Panc1 (cell line): ENCODE data around the gene VKORC1. TPM values are rescaled to one million over a fixed set of nuclear protein-coding genes. Genes with fewer than 3 reads are reported as not detected.

Experiments
- ATAC-seq: fragments of 200-7000 bp; cut with Tn5 transposase; 2 replicates; pipeline ENCODE4 v1.9.1; 2020; ENCODE audit warnings: mild to moderate bottlenecking, moderate library complexity
- BruUV-seq: library from RNA; stranded (reverse); fragments of 400-500 nt; replicated peaks from 2 replicates; lab custom pipeline; 2021; lab: Mats Ljungman, UMichigan
- CTCF ChIA-PET: fragments of 300-600 bp; sonication (Branson Sonifier 250); formaldehyde crosslinking; loops from one replicate; lab custom pipeline; 2022; ENCODE audit warnings: antibody characterized with exemption; lab: Charles Lee
- POLR2A ChIA-PET: fragments of 300-600 bp; sonication (Branson Sonifier 250); formaldehyde crosslinking; loops from one replicate; lab custom pipeline; 2022; ENCODE audit warnings: antibody characterized with exemption; lab: Charles Lee
- DNase-seq: peaks from one replicate; pipeline ENCODE4 v3.0.0-alpha.2; 2010; ENCODE audit warnings: low read depth, low spot score
- H3K27ac ChIP-seq: 2 replicates; pipeline ENCODE4 v1.5.1; 2011; ENCODE audit warnings: mild to moderate bottlenecking, low read length, inconsistent platforms
- H3K27me3 ChIP-seq: fragments of 200-500 bp; sonication (Bioruptor generic); 2 replicates; pipeline ENCODE4 v1.6.0; 2014; ENCODE audit warnings: low read length, inconsistent platforms; ENCODE audit not compliant: control insufficient read depth, insufficient read depth
- H3K36me3 ChIP-seq: fragments of 200-500 bp; sonication (Bioruptor generic); 2 replicates; pipeline ENCODE4 v1.5.1; 2014; ENCODE audit warnings: inconsistent platforms, mild to moderate bottlenecking, low read length, moderate library complexity; ENCODE audit not compliant: control insufficient read depth, insufficient read depth
- H3K4me1 ChIP-seq: 2 replicates; pipeline ENCODE4 v1.5.1; 2011; ENCODE audit warnings: inconsistent platforms, mild to moderate bottlenecking, low read length, moderate library complexity; ENCODE audit not compliant: control insufficient read depth, insufficient read depth
- H3K4me3 ChIP-seq, 2 experiments: 2 replicates each; pipeline ENCODE4 v1.5.1; 2011 to 2012; ENCODE audit warnings: low read depth in 2 of 2, low read length in 2 of 2, mild to moderate bottlenecking in 2 of 2, inconsistent platforms in 1 of 2, moderate library complexity in 1 of 2
- H3K9me3 ChIP-seq: fragments of 200-500 bp; sonication (Bioruptor generic); 2 replicates; pipeline ENCODE4 v1.5.1; 2014; ENCODE audit warnings: low read depth, mild to moderate bottlenecking, inconsistent platforms, low read length, moderate library complexity; ENCODE audit not compliant: control insufficient read depth, insufficient read depth
- POLR2AphosphoS5 ChIP-seq: IDR thresholded peaks from 2 replicates; pipeline ENCODE4 v1.6.1; 2012; ENCODE audit warnings: mild to moderate bottlenecking, low read depth, low read length, moderate library complexity
- REST ChIP-seq, 2 experiments: IDR thresholded peaks; 2 replicates each; pipeline ENCODE4 v1.6.1; 2011 to 2012; ENCODE audit warnings: low read depth in 2 of 2, control low read depth in 1 of 2, low read length in 1 of 2, mild to moderate bottlenecking in 1 of 2, moderate library complexity in 1 of 2; ENCODE audit not compliant: insufficient read depth in 1 of 2
- SIN3A ChIP-seq: IDR thresholded peaks from 2 replicates; pipeline ENCODE4 v1.6.1; 2012; ENCODE audit warnings: low read depth, mild to moderate bottlenecking, low read length, moderate library complexity, borderline replicate concordance; ENCODE audit not compliant: insufficient read depth
- TCF7L2 ChIP-seq: IDR thresholded peaks from 2 replicates; pipeline ENCODE4 v1.6.1; 2011; ENCODE audit warnings: mild to moderate bottlenecking, low read depth, low read length, inconsistent platforms
- in situ Hi-C: cut with HindIII; loops from 2 replicates; pipeline ENCODE4 v1.10.0; 2016; ENCODE audit warnings: low sequenced_read_pairs, low pct_unique_long_range_greater_than_20kb
- intact Hi-C: fragments of 100-400 bp; cut with micrococcal nuclease; formaldehyde crosslinking; loops from one replicate; pipeline ENCODE4 v1.10.0; 2022; ENCODE audit not compliant: unreplicated experiment
- total RNA-seq: library from RNA; stranded (reverse); gene quantifications from one replicate; pipeline ENCODE4 v1.2.1, GENCODE V29; 2021; ENCODE audit not compliant: unreplicated experiment
- TF ChIP-seq, protein P1 (sequence below): fragments of 450-650 bp; IDR thresholded peaks from 2 replicates; pipeline ENCODE4 v1.5.1; 2017; ENCODE audit warnings: mild to moderate bottlenecking

Gene VKORC1
- total RNA-seq, 1 experiment from 2014 or later, result 109 TPM

DNA sequence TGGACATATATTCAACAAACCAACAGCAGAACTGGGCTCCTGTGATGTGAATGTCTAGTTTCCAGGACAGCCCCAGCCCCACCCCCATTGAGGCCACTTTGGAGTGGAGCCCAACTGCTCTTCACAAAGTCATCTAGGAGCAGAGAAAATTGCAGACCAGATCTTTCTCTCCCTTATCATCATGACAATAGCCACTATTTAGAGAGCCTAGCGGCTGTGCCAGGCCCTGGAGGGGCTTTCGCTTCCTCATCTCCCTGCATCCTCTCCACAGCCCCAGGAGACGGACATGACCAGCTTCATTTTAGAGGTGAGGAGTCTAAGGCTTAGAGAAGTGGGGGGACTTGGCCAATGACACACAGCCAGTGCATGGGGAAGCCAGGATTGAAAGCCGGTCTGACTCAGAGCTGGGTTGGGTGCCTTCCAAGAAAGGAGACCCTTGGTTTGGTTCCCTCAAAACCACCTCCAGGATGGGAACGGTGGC is 39.5 kb upstream of the VKORC1 start:
- intact Hi-C loops (no loop called here), in situ Hi-C loops (no loop called here)
- Histone ChIP-seq H3K27me3 (no peaks in the 10 kb centered on the region), H3K4me3 (no peak overlapping the region), H3K4me1 (peaks cover 9% of the 10 kb centered on the region), H3K9me3 (no peaks in the 10 kb centered on the region), H3K36me3 (no peaks in the 10 kb centered on the region), H3K27ac (no peak overlapping the region)
- BruUV-seq, result no TSS peak
- ATAC-seq (no peak), DNase-seq (no peak)
- ChIA-PET CTCF (interaction anchor here (0.5 to 0.7 kb wide), 2 partner anchors 17 to 260 kb away, joined by 4 to 9 read pairs; no protein-coding TSS in a partner anchor), POLR2A (no interaction called here)
- no peak for TF ChIP-seq POLR2AphosphoS5
- TF ChIP-seq, protein P1, sequence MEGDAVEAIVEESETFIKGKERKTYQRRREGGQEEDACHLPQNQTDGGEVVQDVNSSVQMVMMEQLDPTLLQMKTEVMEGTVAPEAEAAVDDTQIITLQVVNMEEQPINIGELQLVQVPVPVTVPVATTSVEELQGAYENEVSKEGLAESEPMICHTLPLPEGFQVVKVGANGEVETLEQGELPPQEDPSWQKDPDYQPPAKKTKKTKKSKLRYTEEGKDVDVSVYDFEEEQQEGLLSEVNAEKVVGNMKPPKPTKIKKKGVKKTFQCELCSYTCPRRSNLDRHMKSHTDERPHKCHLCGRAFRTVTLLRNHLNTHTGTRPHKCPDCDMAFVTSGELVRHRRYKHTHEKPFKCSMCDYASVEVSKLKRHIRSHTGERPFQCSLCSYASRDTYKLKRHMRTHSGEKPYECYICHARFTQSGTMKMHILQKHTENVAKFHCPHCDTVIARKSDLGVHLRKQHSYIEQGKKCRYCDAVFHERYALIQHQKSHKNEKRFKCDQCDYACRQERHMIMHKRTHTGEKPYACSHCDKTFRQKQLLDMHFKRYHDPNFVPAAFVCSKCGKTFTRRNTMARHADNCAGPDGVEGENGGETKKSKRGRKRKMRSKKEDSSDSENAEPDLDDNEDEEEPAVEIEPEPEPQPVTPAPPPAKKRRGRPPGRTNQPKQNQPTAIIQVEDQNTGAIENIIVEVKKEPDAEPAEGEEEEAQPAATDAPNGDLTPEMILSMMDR, result no peak
- no peak for TF ChIP-seq REST (IDR thresholded peaks at IDR 0.05; ENCODE audit: insufficient read depth in 1 of 2, low read depth in 2 of 2, low read length in 1 of 2)
- TF ChIP-seq SIN3A, result no peak
- TF ChIP-seq TCF7L2, result no peak

GRCh38 chr16:31133046-31133501 is 38.5 kb upstream of the VKORC1 start:
- ATAC-seq (no peak), DNase-seq (no peak)
- TF ChIP-seq SIN3A (no peak), TCF7L2 (no peak), REST (IDR thresholded peaks at IDR 0.05; ENCODE audit: insufficient read depth in 1 of 2, low read depth in 2 of 2, low read length in 1 of 2) (no peak)
- ChIA-PET CTCF (interaction anchor here (1.2 kb wide), 1 partner anchor 9 kb away, joined by 5 read pairs; no protein-coding TSS in a partner anchor), POLR2A (no interaction called here)
- Histone ChIP-seq H3K27me3 (no peaks in the 10 kb centered on the region), H3K9me3 (no peaks in the 10 kb centered on the region), H3K27ac (no peak overlapping the region), H3K4me3 (no peak overlapping the region), H3K4me1 (no peaks in the 10 kb centered on the region), H3K36me3 (no peaks in the 10 kb centered on the region)
- in situ Hi-C loops, result no loop called here
- BruUV-seq, result no TSS peak
- intact Hi-C loops, result no loop called here
